Osteoblast (primary cell): Measurements from ENCODE around the gene SLC2A9. TPM values are rescaled to one million over a fixed set of nuclear protein-coding genes. Genes with fewer than 3 reads are reported as not detected.

Source experiments
- DNase-seq: peaks from one replicate; pipeline ENCODE4 v3.0.0; 2011; ENCODE audit warnings: low spot score, mixed read lengths; ENCODE audit not compliant: insufficient read length; ENCODE audit errors: missing footprints
- H2AFZ ChIP-seq: 2 replicates; pipeline ENCODE4 v1.6.0; 2011; ENCODE audit warnings: mild to moderate bottlenecking, low read length
- H3K27ac ChIP-seq: 2 replicates; pipeline ENCODE4 v1.5.1; 2011; ENCODE audit warnings: mild to moderate bottlenecking, low read depth, low read length, moderate library complexity
- H3K27me3 ChIP-seq: 2 replicates; pipeline ENCODE4 v1.6.0; 2012; ENCODE audit warnings: mild to moderate bottlenecking, control low read depth, inconsistent platforms, low read length, moderate library complexity; ENCODE audit not compliant: insufficient read depth
- H3K36me3 ChIP-seq: 2 replicates; pipeline ENCODE4 v1.5.1; 2011; ENCODE audit warnings: mild to moderate bottlenecking, low read length, control low read depth, moderate library complexity; ENCODE audit not compliant: insufficient read depth
- H3K4me1 ChIP-seq: 2 replicates; pipeline ENCODE4 v1.5.1; 2011; ENCODE audit warnings: mild to moderate bottlenecking, low read length, control low read depth, moderate library complexity; ENCODE audit not compliant: insufficient read depth
- H3K4me2 ChIP-seq: 2 replicates; pipeline ENCODE4 v1.6.0; 2011; ENCODE audit warnings: mild to moderate bottlenecking, low read length; ENCODE audit not compliant: insufficient read depth
- H3K4me3 ChIP-seq: fragments of 200-600 bp; sonication (generic); 3 replicates; pipeline ENCODE4 v1.5.1; 2012; ENCODE audit warnings: mild to moderate bottlenecking, low read length, inconsistent platforms; ENCODE audit not compliant: insufficient read depth
- H3K79me2 ChIP-seq: 2 replicates; pipeline ENCODE4 v1.6.0; 2012; ENCODE audit warnings: mild to moderate bottlenecking, low read length, control low read depth, inconsistent platforms; ENCODE audit not compliant: insufficient read depth
- H3K9me3 ChIP-seq: 2 replicates; pipeline ENCODE4 v1.5.1; 2011; ENCODE audit warnings: low read depth, low read length, control low read depth
- H4K20me1 ChIP-seq: 2 replicates; pipeline ENCODE4 v1.6.0; 2012; ENCODE audit warnings: mild to moderate bottlenecking, low read length, control low read depth; ENCODE audit not compliant: insufficient read depth
- total RNA-seq: library from RNA; depleted of rRNA; stranded (reverse); fragments of >200 nt; gene quantifications from 2 replicates; pipeline ENCODE4 v1.2.3, GENCODE V29; 2012
- TF ChIP-seq, protein P1 (sequence below): IDR thresholded peaks from 2 replicates; pipeline ENCODE4 v1.5.1; 2011; ENCODE audit warnings: mild to moderate bottlenecking, low read depth, low read length, moderate library complexity; ENCODE audit errors: extremely low read depth

The SLC2A9 gene
- total RNA-seq, 1 donor, result 2.5 TPM

DNA sequence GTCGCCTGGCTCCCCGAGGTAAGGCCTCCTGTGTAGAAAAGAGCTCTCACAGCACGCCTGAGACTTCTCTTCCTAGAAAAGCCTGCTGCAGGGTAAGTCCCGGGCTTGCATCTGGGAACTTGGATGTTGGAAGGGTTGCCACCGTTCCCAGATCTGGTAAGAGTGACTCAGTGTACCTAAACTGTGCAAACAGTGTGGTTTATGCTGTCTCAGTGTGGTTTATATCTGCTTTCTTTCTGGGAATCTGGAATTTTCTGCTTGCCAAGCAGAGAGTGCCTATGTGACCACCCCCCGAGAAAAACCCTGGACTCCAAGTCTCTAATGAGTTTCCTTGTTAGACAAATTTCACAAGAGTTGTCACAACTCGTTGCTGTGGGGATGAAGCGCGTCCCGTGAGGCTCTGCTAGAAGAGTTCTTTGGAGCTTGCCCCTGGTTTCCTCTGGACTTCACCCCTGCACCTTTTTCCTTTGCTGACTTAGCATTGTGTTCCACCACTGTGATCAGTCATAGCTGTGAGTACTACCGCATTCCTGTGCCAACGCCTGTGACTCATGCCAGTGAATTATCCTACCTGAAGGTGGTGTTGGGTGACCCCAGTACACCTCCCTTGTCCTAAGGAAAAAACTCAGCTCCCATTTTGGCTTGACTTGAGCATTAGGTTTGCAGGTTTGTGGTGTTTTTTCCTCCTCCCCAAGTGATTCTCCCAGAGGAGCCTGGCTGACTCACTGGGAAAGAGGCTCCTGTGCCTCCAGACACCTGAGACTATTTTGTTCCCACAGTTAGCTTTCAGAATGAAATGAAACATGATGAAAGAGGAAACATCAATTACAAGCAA, 14.5 kb downstream of the SLC2A9 start:
- Histone ChIP-seq H4K20me1 (no peaks in the 10 kb centered on the region), H3K4me2 (peak overlapping the region; percentile 44), H3K79me2 (no peaks in the 10 kb centered on the region), H3K27ac (no peak overlapping the region), H3K9me3 (no peaks in the 10 kb centered on the region), H2AFZ (no peak overlapping the region), H3K27me3 (peaks cover 4% of the 10 kb centered on the region), H3K36me3 (no peaks in the 10 kb centered on the region), H3K4me1 (peaks cover 25% of the 10 kb centered on the region), H3K4me3 (no peak overlapping the region)
- TF ChIP-seq, protein P1, sequence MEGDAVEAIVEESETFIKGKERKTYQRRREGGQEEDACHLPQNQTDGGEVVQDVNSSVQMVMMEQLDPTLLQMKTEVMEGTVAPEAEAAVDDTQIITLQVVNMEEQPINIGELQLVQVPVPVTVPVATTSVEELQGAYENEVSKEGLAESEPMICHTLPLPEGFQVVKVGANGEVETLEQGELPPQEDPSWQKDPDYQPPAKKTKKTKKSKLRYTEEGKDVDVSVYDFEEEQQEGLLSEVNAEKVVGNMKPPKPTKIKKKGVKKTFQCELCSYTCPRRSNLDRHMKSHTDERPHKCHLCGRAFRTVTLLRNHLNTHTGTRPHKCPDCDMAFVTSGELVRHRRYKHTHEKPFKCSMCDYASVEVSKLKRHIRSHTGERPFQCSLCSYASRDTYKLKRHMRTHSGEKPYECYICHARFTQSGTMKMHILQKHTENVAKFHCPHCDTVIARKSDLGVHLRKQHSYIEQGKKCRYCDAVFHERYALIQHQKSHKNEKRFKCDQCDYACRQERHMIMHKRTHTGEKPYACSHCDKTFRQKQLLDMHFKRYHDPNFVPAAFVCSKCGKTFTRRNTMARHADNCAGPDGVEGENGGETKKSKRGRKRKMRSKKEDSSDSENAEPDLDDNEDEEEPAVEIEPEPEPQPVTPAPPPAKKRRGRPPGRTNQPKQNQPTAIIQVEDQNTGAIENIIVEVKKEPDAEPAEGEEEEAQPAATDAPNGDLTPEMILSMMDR, result no peak
- no peak for DNase-seq

DNA sequence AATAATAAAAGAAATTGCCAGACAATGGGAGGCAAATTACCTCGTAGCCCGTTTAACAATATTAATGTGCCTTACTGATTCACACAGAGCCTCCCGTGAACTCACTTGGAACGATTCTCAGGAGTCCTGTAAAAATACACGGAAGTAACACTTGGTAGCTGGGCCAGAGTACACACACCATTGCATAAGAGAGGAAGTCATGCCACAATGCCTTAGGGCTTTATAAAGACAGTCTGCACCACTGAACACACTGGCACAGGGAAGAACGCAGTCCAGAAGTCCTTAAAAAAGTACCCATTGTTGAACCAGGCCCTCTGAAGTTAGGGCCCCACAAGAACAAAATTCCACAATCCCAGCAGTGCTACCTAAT, 15.1 kb downstream of the SLC2A9 start:
- DNase-seq, result peak; percentile 91
- Histone ChIP-seq H3K4me3 (no peak overlapping the region), H3K4me2 (peak overlapping the region; percentile 44), H3K9me3 (no peaks in the 10 kb centered on the region), H3K36me3 (no peaks in the 10 kb centered on the region), H4K20me1 (no peaks in the 10 kb centered on the region), H3K27ac (no peak overlapping the region), H3K27me3 (peaks cover 4% of the 10 kb centered on the region), H2AFZ (no peak overlapping the region), H3K4me1 (peaks cover 25% of the 10 kb centered on the region), H3K79me2 (no peaks in the 10 kb centered on the region)
- TF ChIP-seq, protein P1, result no peak

DNA sequence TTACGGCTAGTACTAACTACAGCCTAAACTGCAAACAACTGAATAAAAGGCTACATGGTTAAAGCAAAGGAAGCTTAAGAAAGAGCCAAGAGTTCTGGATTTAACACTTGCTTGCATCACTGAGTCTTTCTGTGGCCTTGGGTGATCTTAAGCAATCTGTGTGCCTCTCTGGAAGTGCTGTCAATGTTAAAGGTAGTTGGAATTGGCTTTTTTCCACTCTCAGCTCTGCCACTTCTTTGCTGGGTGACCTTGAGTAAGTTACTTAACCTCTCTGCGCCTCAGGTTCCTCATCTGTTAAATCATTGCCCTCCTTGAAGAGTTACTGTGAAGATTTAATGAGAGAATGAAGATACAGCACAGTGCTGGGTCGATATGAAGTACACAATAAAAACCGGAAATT, 15.7 kb downstream of the SLC2A9 start:
- H4K20me1 ChIP-seq, result no peaks in the 10 kb centered on the region
- no peak overlapping the region for H2AFZ ChIP-seq
- H3K27ac ChIP-seq, result no peak overlapping the region
- no peak overlapping the region for H3K4me3 ChIP-seq
- no peak for DNase-seq
- H3K9me3 ChIP-seq, result no peaks in the 10 kb centered on the region
- no peaks in the 10 kb centered on the region for H3K36me3 ChIP-seq
- TF ChIP-seq, protein P1, result no peak
- H3K27me3 ChIP-seq, result peaks cover 4% of the 10 kb centered on the region
- peaks cover 25% of the 10 kb centered on the region for H3K4me1 ChIP-seq
- no peaks in the 10 kb centered on the region for H3K79me2 ChIP-seq
- no peak overlapping the region for H3K4me2 ChIP-seq

DNA sequence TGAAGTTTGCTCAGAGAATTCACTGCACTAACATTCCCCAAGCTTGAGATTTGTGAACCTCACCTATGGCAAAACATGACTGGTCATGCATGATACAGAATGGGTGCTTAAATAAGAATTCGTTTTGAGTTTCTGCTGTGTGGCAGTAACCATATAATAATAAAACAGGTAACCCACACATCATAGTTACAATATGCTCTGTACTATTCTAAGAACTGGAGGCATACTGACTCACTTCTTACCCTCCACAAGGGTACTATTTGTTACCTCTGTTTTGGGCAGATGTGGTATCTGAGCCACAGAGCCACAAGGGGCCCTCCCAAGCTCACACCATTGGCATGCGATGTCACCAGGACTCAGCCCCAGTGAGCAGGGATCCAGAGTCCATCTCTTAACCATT, 17.6 kb downstream of the SLC2A9 start:
- DNase-seq, result no peak
- H3K4me1 ChIP-seq, result peaks cover 25% of the 10 kb centered on the region
- no peaks in the 10 kb centered on the region for H3K9me3 ChIP-seq
- H3K4me3 ChIP-seq, result no peak overlapping the region
- no peaks in the 10 kb centered on the region for H3K36me3 ChIP-seq
- no peak overlapping the region for H2AFZ ChIP-seq
- H4K20me1 ChIP-seq, result no peaks in the 10 kb centered on the region
- no peak overlapping the region for H3K27ac ChIP-seq
- TF ChIP-seq, protein P1, result no peak
- no peak overlapping the region for H3K4me2 ChIP-seq
- H3K27me3 ChIP-seq, result peaks cover 4% of the 10 kb centered on the region
- H3K79me2 ChIP-seq, result no peaks in the 10 kb centered on the region
